Spleen (tissue), 11 donors: ENCODE measurements around the gene WNT9B. TPM values are rescaled to one million over a fixed set of nuclear protein-coding genes. Genes with fewer than 3 reads are reported as not detected.

Experiments
- DNase-seq: peaks from one replicate; pipeline ENCODE4 v3.0.0-alpha.2; 2020
- H3K27ac ChIP-seq, 8 donors: fragments of 200-600 bp; sonication (generic) in 7 of 8; 1 replicate in 4 of 8; 2 replicates in 4 of 8; pipeline versions ENCODE4 v1.5.0 to v1.8.0; 2016 to 2021; ENCODE audit warnings: inconsistent platforms in 4 of 8, mild to moderate bottlenecking in 4 of 8, moderate library complexity in 1 of 8
- H3K27me3 ChIP-seq, 7 donors: fragments of 200-600 bp; sonication (generic) in 6 of 7; replicated peaks in 1 of 7; 1 replicate in 4 of 7; 2 replicates in 3 of 7; pipeline versions ENCODE4 v1.5.0 to v1.8.0; 2016 to 2021; ENCODE audit warnings: inconsistent platforms in 3 of 7, mild to moderate bottlenecking in 1 of 7
- H3K36me3 ChIP-seq, 6 donors: fragments of 200-600 bp; sonication (generic) in 5 of 6; 1 replicate in 4 of 6; 2 replicates in 2 of 6; pipeline versions ENCODE4 v1.5.0 to v1.8.0; 2016 to 2021; ENCODE audit warnings: inconsistent platforms in 2 of 6
- H3K4me1 ChIP-seq, 6 donors: fragments of 200-600 bp; sonication (generic) in 5 of 6; 1 replicate in 3 of 6; 2 replicates in 3 of 6; pipeline versions ENCODE4 v1.5.0 to v1.8.0; 2016 to 2021; ENCODE audit warnings: inconsistent platforms in 3 of 6
- H3K4me3 ChIP-seq, 8 donors: fragments of 200-600 bp; sonication (generic) in 7 of 8; 1 replicate in 4 of 8; 2 replicates in 4 of 8; pipeline versions ENCODE4 v1.5.0 to v1.8.0; 2016 to 2021; ENCODE audit warnings: inconsistent platforms in 4 of 8, mild to moderate bottlenecking in 4 of 8, moderate library complexity in 2 of 8
- H3K9me3 ChIP-seq, 8 donors: fragments of 200-600 bp; sonication (generic) in 7 of 8; 1 replicate in 4 of 8; 2 replicates in 4 of 8; pipeline versions ENCODE4 v1.5.0 to v1.8.0; 2016 to 2021; ENCODE audit warnings: inconsistent platforms in 4 of 8
- POLR2A ChIP-seq, 3 donors: fragments of 450-650 bp; IDR thresholded peaks; one replicate each; pipeline ENCODE4 v1.5.1; 2017; ENCODE audit warnings: antibody characterized with exemption in 3 of 3, mild to moderate bottlenecking in 1 of 3
- POLR2AphosphoS5 ChIP-seq, 3 donors: sonication (generic); formaldehyde crosslinking; IDR thresholded peaks; one replicate each; pipeline ENCODE4 v1.5.1; 2017; ENCODE audit warnings: antibody characterized with exemption in 3 of 3
- WGBS, 5 donors: extraction: QIAGEN DNeasy Blood & Tissue Kit in 3 of 5; methylation state at CpG; one replicate each; pipeline versions ENCODE4 v1.1.5 to v1.1.7; 2013 to 2018; 5-methylcytosine and 5-hydroxymethylcytosine counted together
- intact Hi-C: fragments of 100-400 bp; cut with DNase I; formaldehyde crosslinking; loops from one replicate; pipeline ENCODE4 v1.15.0; 2023; ENCODE audit warnings: low total_unique reads
- polyA plus RNA-seq, 3 donors: library from polyadenylated mRNA; stranded (reverse); fragments of 200-250 nt; gene quantifications; one replicate each; pipeline ENCODE4 v1.2.1, GENCODE V29; 2013
- total RNA-seq, 7 donors: library from RNA; depleted of rRNA in 3 of 7; stranded (reverse); fragments of >200 nt in 3 of 7; fragmentation: NEBNext Ultra II Directional in 4 of 7; extraction: Animal tissue kit (Norgen Biotek cat#: 25700) in 4 of 7; gene quantifications; one replicate each; pipeline versions ENCODE4 v1.1.0 to v1.2.1, GENCODE V29; 2016 to 2021
- TF ChIP-seq, protein P1 (sequence below), 11 experiments: fragments of 200-600 bp in 7 of 11; fragments of 450-650 bp in 4 of 11; sonication (generic) in 4 of 11; IDR thresholded peaks in 8 of 11; conservative IDR thresholded peaks in 3 of 11; 1 replicate in 7 of 11; 2 replicates in 4 of 11; pipeline versions ENCODE4 v1.4.0 to v1.8.0; 2016 to 2021; ENCODE audit warnings: antibody characterized with exemption in 11 of 11, inconsistent platforms in 4 of 11, mild to moderate bottlenecking in 1 of 11
- donor health status: healthy with polysubstance abuse.
- donor health status: DM: no; HTN: no; CAD: no; lungs with moderate emphysema.
- donor health status: DM: no; HTN: no; CAD: no.
- donor health status: Bipolar disorder and iron deficiency.
- donor health status: healthy.
- donor health status: DM: no; HTN: no; CAD: no.
- donor health status: DM: yes; HTN: yes; CAD: no.

Gene WNT9B
- total and polyA plus RNA-seq, 10 donors, result 0.03 to 13.4 (median 0.69) TPM

DNA sequence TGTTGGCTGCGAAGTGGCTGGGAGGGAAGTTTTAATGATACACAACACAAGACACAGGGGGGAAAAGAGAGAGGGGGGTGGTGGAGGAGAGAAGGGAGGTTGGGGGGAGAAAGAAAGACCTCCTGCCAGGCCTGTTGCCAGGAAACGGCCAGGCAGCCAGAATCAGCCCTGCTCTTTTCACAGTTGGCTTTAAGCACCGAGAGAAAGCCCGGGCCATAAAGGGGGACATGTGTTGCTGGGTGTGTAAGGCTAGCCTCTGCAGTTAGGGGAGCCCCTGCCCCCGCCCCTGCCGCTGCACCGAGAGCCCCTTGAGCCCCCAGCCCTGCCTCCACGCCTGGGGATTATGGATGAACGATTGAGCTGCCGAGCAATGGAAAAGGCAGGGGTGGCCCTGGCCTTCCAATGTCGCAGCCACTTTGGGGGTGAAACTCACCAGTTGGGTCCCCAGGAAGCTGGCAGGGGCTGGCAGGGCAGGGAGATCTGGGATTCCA lies 19.0 kb upstream of the WNT9B start:
- H3K27ac ChIP-seq, result no peak overlapping the region
- peaks cover 0 to 6% (median 0%) of the 10 kb centered on the region in 6 donors for H3K4me1 ChIP-seq
- no peaks in the 10 kb centered on the region for H3K9me3 ChIP-seq
- 64 to 81% (median 76%) methylated on average over 10 to 11 of the region's 11 CpGs for WGBS, 5 donors
- TF ChIP-seq POLR2AphosphoS5 (IDR thresholded peaks at IDR 0.05) (no peak), POLR2A (IDR thresholded peaks at IDR 0.05) (no peak)
- TF ChIP-seq, protein P1, sequence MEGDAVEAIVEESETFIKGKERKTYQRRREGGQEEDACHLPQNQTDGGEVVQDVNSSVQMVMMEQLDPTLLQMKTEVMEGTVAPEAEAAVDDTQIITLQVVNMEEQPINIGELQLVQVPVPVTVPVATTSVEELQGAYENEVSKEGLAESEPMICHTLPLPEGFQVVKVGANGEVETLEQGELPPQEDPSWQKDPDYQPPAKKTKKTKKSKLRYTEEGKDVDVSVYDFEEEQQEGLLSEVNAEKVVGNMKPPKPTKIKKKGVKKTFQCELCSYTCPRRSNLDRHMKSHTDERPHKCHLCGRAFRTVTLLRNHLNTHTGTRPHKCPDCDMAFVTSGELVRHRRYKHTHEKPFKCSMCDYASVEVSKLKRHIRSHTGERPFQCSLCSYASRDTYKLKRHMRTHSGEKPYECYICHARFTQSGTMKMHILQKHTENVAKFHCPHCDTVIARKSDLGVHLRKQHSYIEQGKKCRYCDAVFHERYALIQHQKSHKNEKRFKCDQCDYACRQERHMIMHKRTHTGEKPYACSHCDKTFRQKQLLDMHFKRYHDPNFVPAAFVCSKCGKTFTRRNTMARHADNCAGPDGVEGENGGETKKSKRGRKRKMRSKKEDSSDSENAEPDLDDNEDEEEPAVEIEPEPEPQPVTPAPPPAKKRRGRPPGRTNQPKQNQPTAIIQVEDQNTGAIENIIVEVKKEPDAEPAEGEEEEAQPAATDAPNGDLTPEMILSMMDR (IDR thresholded peaks at IDR 0.05 in 8 of 11, conservative IDR thresholded peaks at IDR 0.05 in 3 of 11), result no peak
- no peaks in the 10 kb centered on the region for H3K36me3 ChIP-seq
- H3K4me3 ChIP-seq, result no peak overlapping the region
- intact Hi-C loops, result no loop called here
- DNase-seq, result no peak
- H3K27me3 ChIP-seq, result peaks cover 0 to 15% (median 0%) of the 10 kb centered on the region in 7 donors

- DNase-seq, result peak; percentile 47
- Histone ChIP-seq H3K4me1 (peaks cover 0 to 6% (median 0%) of the 10 kb centered on the region in 6 donors), H3K4me3 (no peak overlapping the region), H3K36me3 (no peaks in the 10 kb centered on the region), H3K9me3 (no peaks in the 10 kb centered on the region), H3K27me3 (peaks cover 0 to 19% (median 0%) of the 10 kb centered on the region in 7 donors), H3K27ac (no peak overlapping the region)
- TF ChIP-seq, protein P1 (IDR thresholded peaks at IDR 0.05 in 8 of 11, conservative IDR thresholded peaks at IDR 0.05 in 3 of 11), result no peak
- TF ChIP-seq POLR2A (IDR thresholded peaks at IDR 0.05) (no peak), POLR2AphosphoS5 (IDR thresholded peaks at IDR 0.05) (no peak)
- 65 to 84% (median 79%) methylated on average over 16 to 17 of the region's 17 CpGs for WGBS, 5 donors
- intact Hi-C loops, result no loop called here
Observed at GRCh38 chr17:46832945-46833839, 18.2 kb upstream of the WNT9B start.

DNA sequence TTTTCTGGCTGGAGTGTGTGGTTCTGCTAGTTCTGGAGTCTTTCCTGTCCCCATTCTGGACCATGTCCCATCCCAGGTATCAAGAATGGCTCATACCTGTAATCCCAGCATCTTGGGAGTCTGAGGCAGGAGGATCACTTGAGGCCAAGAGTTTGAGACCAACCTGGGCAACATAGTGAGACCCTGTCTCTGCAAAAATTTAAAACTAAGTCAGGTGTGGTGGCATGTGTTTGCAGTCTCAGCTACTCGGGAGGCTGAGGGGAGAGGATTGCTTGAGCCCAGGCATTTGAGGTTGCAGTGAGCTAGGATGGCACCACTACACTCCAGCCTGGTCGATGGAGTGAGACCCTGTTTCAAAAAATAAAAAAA lies 17.6 kb upstream of the WNT9B start:
- Histone ChIP-seq H3K27ac (no peak overlapping the region), H3K4me3 (no peak overlapping the region), H3K27me3 (peaks cover 0 to 19% (median 0%) of the 10 kb centered on the region in 7 donors), H3K36me3 (no peaks in the 10 kb centered on the region), H3K4me1 (peaks cover 0 to 6% (median 0%) of the 10 kb centered on the region in 6 donors), H3K9me3 (no peaks in the 10 kb centered on the region)
- TF ChIP-seq POLR2AphosphoS5 (IDR thresholded peaks at IDR 0.05) (no peak), POLR2A (IDR thresholded peaks at IDR 0.05) (no peak)
- TF ChIP-seq, protein P1 (IDR thresholded peaks at IDR 0.05 in 8 of 11, conservative IDR thresholded peaks at IDR 0.05 in 3 of 11), result no peak
- intact Hi-C loops, result no loop called here
- WGBS, 5 donors, result 77 to 98% (median 88%) methylated on average over 2 of the region's 2 CpGs
- no peak for DNase-seq

GRCh38 chr17:46834846-46835245 lies 16.5 kb upstream of the WNT9B start:
- 94 to 99% (median 96%) methylated on average over 3 of the region's 3 CpGs for WGBS, 5 donors
- Histone ChIP-seq H3K36me3 (no peaks in the 10 kb centered on the region), H3K9me3 (peaks cover 0 to 3% (median 0%) of the 10 kb centered on the region in 8 donors), H3K4me1 (peaks cover 0 to 6% (median 0%) of the 10 kb centered on the region in 6 donors), H3K27me3 (peaks cover 0 to 16% (median 0%) of the 10 kb centered on the region in 7 donors), H3K27ac (no peak overlapping the region), H3K4me3 (no peak overlapping the region)
- DNase-seq, result peak; percentile 13
- intact Hi-C loops, result no loop called here
- TF ChIP-seq POLR2A (IDR thresholded peaks at IDR 0.05) (no peak), POLR2AphosphoS5 (IDR thresholded peaks at IDR 0.05) (no peak)
- TF ChIP-seq, protein P1 (IDR thresholded peaks at IDR 0.05 in 8 of 11, conservative IDR thresholded peaks at IDR 0.05 in 3 of 11), result no peak
